NCI-H2171 (cell line): ENCODE data around the gene PHF24.
"Not testable (repeated sequence)": the region's sequence is repeated elsewhere in the genome, so short reads cannot be mapped to it uniquely, and the experiment has no call there.

Experiments
- DNase-seq: peaks from one replicate; lab custom pipeline; 2025; lab: John Stamatoyannopoulos, UW

The PHF24 gene

DNA sequence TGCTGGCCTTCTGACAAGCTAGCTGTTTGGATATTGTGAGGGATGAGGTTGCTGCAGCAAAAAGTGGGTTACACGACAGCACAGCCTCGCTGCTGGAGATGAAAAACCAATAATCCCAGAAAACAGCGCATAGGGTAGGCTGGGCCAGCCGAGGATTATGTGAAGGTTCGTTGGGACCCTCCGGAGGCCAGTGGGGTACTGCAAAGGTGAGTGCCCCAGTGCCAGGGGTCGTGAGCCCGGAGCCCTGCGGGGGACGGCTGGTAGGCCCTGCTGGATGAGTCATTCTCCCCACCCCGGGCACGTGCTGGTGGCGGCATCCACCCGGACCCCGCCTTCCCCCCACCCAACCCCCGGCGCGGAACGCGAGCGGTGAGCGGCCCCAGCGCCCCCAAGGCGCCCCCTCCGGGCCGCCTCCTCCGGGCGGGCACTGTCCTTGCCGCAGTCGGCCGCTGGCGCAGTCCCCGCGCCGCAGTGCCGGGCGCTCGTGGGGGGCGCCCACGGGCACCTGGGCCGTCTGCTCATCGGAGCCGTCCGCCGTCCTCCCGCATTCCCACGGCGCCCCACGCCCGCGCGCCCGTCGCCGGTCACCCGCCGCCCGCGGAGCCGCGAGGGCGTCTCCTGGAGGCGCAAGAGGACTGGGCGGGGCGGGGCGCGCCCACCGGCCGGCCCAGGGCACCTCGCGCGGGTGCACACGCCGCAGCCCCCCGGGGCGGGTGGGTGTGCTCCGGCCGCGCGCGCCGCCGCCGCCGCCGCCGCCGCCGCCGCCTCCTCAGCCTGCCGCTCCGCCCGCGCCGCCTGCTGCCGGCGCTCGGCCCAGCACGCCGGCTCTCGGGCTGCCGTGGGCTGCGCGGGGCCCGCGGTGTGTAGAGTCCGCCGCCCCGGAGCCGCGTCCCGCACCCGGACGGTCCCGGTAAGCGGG is at the start of gene PHF24:
TSS of gene PHF24 (plus strand) at position 794 of the 919 bp plus-strand sequence. CDS start 13,014 bp downstream, outside the sequence.
- no peak for DNase-seq

DNA sequence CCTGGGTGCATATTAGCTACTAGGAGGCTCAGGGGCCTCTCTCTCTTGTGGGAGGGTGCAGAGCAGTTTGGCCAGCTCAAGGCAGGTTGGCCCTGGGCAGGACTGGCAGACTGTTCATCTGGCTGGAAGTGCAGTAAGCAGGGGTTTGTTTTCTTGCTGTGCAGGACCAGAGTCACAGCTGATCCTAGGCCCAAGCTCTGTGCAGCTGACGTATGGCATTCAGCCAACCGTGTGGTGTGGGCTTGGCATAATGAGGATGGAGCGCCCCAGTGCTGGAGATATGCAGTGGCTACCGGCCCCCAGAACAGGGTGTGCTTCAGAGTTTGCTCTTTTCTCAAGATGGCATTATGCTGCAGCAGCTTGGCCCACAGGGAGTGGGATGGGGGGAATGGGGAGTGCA is 31.0 kb upstream of the PHF24 start:
- DNase-seq: no peak

DNA sequence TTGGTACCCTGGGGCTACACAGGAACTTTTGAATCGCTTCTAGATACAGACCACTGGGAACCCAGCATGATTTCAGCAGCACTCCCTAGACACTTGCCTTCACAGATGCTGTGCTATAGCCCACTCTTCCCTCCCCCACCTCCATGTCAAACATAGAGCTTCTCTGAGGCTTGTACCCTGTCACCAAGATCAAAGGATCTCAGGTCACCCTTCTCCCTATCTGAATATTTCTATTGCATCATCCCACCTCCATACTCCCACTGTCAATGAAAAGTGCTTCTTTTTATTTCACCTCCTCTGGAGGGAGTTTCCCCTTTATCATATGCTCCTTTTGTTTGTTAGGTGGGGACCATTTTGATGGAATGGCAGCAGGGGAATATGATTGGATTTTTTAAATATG is 29.2 kb upstream of the PHF24 start:
- DNase-seq: no peak

DNA sequence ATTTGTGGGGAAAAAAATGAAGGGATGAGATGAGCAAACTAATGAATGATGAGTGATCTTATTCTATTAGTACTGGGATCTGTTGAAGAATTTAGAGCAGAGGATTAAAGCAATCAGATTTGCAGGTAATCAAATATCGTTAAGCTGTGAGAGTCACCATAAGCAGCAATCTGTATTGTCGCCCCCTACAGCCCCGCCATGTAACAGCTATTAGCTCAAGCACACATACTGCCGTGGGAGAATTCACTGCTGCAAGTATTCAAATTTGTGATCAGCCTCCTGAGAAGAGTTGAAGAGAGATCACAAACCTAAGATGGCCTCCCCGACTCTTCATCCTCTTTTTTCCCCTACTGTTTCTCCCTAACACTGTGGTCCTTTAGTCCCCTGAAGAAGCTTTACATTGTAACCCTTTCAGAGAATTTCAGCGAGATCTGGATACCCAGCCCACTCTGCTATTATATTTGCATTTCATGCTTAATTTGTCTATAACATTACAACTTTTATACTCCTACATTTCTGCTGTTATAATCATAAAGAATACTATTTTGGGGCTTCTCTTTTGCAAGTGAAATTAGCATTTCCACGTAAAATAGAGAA is 28.5 kb upstream of the PHF24 start:
- no peak for DNase-seq

DNA sequence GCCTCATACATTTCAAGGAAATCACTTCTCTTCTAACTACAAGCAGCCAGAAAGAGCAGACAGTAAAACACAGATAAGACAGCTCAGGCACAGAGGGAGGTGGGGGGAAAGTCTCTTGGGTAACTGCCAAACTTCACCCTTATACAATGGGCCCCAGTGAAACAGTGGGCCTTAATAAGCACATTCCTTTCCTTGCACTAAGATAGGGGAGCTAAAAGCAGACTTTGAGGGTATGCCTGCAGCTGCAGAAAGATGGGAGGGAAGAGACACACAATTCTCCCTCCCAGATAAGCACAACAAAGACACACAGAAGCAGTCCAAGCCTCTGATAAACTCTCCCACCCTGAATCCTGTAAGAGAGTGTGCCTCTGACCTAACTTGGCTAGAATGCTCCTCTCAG is 18.1 kb upstream of the PHF24 start:
- not testable (repeated sequence) for DNase-seq

DNA sequence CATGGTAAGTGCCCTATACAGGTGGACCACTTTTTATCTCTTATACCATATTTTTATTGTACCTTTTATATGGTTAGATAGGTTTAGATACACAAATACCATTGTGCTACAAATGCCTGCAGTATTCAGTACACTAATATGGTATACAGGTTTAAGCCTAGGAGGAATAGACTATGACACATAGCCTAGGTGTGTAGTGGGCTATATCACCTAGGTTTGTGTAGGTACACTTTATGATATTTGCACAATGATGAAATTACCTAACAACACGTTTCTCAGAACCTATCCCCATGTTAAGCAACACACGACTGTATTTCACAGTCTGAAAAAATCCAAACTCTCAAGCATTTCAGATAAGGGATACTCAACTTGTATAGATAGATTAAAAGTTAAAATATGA is 9.6 kb upstream of the PHF24 start:
- no peak for DNase-seq

DNA sequence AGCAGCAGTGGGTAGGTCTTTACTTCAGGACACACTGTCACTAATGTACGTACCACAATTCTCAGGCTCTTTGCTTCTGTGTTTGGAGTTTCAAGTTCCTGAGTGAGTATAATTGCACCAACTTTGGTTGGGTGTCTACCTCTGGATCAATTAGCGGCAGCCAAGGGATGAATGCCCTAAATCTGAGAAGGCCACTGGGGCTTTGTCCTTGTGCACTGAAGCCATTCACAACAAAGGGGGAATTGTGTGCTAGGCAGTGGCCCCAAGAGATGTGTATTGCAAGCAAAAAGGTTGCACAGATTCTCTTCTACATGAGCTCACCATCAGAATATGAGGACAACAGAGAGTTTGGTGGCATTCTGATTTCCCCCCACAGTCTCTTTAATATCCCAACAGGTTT is 3.9 kb upstream of the PHF24 start:
- no peak for DNase-seq

DNA sequence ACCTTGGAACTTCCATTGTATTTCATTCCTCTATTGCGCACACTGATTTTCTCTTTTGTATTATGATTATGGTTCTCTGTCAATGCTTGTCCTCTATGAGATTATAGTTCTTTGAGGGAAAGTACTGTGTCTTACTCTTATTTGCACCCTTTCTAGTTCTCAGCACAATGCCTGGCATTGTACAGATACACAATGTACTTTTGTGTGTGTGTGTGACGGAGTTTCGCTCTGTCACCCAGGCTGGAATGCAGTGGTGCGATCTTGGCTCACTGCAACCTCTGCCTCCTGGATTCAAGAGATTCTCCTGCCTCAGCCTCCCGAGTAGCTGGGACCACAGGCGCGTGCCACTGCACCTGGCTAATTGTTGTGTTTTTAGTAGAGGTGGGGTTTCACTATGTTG is 2.0 kb upstream of the PHF24 start:
- not testable (repeated sequence) for DNase-seq

DNA sequence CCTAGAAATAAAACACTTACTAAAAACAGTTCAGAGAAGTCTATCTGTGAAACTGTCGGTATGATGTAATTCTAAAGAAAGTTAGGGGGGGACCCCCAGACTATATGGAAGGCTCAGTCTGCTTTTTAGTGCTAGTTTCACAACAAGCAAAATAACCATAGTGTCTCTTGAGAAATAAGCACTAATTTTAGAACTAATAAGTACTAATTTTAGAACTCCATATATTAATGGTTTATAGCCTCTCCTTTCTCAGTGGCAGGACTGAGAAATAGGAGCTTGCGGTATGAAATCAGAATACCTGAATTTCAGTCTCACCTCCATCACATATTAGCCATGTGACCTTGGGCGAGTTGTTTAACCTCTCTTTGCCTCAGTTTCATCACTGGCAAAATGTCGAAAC is 1.4 kb upstream of the PHF24 start:
- DNase-seq: no peak

DNA sequence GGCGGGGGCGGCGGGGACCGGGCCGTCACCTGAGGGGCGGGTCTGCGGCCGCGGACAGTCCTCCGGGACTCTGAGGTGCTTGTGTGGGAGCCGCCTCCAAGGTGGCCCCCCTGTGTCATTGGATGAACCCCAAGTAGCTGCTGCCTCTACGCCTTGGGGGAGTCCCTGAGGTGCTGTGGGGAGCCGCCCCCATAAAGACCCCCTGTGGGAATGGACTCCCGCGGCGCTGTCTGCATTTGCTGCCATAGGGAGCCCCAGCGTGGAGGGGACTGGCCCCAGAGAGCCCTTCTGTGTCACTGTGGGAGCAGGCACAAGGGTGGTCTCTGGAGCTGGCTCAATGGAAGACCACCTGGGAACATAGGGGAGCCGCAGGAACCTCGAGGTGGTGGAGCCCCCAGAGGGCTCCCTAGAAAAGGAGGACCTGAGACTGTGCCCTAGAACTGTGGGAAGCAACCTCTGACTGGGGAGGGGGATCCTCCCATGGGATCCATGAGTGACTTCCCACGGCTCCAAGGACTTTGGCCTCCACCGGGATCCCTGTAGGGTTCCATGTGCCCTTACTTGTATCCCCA is 412 bp downstream of the PHF24 start:
- DNase-seq: no peak

DNA sequence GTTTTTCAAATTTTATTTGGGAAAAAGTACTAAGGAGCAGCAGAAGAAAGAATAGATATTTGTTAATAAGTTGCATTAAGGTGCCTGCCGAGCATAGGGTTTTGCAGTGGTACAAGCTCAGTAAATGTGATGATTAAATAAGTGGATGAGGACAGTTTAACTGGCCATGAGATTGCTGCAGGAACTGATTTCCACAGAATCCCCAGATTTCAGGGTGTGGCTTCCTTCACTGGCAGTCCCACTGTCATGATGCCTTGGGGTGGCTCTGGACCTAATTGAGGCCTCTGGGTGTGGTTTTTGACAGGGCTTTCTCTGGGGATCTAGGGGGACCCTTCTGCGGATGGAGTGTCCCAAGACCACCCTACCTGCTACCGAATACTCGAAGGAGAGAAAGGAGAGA is 1.4 kb downstream of the PHF24 start:
- no peak for DNase-seq

DNA sequence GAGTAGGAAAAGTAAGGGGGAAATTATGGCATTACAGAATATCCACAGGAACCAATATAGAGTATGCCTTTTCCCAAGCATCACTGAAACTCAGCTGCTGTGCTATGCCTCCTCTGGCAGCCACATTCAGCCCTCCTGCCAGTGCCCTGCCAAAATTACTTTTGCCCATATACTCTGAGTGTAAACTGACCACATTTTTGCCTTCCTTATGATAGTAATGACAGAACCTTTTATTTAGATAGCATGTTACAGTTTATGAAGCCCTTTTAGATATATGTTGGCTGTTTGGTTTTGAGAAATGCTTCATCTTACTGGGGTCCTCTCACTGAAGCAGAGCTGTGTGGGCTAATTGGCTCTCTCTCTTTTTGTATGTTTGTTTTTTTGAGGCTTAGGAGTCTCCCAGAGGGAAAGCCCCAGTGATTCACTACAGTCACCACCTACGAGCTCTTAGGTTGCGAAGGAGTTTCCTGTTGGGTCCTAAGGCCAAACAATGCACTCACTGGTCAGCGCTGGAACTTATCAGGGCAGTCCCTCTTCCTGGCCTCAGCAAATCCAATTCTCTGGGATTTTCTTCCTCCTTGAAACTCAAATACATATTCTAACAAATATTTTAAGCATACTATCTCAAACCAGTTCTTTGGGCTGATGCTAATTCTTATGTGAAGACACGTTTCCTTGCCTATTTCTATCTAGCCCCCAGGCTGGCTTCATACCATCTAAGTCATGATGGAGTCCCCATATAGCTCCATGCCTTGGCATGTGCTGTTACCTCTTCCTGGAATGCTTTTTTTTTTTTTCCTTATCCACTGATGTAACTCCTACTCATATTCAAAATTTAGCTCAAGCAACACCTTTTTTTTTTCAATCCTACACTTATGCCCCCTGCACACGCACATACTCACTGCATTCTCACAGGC is 3.7 kb downstream of the PHF24 start:
- no peak for DNase-seq

DNA sequence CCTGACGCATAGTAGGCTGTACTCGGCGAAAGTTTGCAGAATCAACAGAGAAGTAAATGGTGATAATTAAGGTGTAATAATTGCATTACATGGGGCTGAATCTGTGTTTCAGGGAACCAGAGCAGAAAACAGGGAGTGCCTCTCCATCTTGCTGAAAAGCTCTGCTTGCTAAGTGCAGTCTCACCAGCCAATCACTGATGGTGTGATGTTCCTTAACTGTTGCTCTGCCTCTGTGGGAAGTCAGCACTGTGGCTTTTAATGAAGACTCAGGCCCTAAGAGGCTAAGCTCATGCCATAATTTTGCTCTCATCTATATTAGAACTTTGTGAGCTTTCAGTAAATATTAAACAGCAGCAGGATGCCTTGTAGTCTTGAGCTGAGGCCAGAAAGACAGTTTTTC is 4.5 kb downstream of the PHF24 start:
- DNase-seq: no peak

DNA sequence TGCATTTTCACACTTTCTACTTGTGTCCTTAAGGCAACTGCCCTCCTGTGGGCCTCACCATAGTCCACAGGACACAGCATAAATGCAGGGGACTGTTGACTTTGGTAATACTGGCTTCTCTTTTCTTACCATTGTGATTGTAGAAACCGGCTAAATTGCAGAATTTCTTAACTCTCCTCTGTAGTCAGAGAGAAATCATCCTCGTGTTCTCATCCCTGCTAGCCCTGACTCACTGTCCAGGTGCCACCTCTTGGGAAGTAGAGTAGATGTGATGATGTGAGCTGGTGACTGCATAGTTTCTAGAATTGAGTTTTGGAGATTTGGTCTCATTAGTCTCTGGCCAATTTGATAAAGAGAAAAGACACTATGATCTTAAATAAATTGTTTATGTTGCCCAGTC is 5.5 kb downstream of the PHF24 start:
- no peak for DNase-seq

DNA sequence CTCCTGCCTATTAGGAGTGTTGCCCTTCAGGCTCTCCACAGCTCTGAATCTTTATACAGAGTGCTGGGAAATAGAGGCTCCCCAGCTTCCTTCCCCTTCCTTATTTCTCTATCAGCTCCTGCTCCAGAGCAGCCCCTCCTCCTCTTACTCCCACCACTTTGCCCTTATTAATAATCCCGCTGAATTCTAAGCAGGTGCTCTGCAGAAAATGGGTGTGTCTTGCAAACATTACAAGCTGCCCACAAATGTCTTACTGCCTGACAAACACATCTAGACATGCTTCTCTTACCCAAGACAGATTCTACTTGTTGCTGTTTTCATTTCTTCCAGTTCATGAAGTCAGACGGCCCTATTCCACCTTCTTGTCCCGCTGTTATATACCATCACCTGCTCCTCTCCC is 6.4 kb downstream of the PHF24 start:
- no peak for DNase-seq

DNA sequence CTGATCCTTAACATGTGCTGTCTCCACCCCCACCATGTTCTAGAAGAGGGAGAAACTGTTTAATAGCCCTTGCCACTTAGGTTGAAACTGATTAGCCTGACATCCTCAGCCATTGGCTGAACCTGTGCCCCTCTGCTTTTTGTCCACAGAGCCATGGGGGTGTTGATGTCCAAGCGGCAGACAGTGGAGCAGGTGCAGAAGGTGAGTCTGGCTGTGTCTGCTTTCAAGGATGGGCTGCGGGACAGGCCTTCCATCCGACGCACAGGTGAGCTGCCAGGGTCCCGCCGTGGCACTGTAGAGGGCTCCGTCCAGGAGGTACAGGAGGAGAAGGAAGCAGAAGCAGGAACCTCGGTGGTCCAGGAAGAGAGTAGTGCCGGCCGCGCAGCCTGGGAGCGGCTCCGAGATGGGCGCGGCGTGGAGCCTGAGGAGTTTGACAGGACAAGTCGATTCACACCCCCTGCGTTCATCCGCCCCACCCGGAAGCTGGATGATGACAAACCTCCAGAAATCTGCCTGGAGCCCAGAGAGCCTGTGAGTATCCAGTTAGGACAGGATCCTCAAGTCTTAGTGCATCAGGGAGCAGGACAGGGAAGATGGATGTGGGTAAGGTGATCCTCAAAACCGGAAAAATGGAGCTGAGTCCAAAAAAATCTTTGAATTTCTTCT is 13.2 kb downstream of the PHF24 start:
- DNase-seq: no peak

DNA sequence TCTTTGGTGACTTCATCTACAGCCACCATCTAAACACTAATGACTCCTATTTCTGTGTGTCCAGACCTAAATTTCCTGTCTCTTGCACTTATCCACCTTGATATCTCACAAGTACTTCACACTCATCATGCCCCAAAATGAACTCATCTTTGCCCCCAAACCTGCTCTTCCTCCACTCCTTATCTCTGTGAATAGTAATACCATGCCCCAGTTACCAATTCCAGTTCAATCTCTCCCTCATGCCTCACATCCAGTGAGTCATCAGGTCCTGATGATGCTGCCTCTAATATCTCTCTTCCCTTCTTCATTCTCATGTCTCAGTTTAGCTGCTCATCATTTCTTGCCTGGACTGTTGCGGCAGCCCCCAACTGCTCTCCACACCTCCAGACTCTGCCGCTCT is 16.6 kb downstream of the PHF24 start:
- no peak for DNase-seq

DNA sequence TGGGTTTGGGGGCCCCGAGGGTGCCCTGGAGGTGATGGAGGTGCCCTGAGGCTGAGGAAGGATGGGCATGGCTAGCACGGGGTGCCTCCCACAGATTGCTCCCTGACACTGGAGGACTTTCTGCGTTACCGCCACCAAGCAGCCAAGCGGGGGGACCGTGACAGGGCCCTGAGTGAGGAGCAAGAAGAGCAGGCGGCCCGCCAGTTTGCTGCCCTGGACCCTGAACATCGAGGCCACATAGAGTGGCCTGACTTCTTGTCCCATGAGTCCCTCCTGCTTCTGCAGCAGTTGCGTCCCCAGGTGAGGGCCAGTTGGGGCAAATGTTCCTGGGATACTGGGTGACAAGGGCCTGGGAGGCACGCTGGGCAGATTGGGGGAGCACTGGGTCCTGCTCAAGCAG is 18.4 kb downstream of the PHF24 start:
- no peak for DNase-seq

DNA sequence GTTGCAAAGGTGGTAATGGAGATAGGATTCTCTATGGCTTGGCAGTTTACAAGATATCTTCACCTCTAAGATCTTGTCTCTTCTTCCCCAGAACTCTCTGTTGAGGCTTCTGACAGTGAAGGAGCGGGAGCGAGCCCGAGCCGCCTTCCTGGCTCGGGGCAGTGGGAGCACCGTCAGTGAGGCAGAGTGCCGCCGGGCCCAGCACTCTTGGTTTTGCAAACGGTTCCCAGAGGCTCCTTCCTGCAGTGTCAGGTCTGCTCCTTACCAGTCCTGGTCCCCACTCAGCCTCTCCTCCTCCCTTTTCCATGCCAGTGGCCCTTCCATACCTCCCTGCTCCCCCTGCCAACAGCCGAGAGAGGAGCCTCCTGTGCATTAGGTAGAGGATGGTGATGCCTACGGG is 18.9 kb downstream of the PHF24 start:
- DNase-seq: no peak

DNA sequence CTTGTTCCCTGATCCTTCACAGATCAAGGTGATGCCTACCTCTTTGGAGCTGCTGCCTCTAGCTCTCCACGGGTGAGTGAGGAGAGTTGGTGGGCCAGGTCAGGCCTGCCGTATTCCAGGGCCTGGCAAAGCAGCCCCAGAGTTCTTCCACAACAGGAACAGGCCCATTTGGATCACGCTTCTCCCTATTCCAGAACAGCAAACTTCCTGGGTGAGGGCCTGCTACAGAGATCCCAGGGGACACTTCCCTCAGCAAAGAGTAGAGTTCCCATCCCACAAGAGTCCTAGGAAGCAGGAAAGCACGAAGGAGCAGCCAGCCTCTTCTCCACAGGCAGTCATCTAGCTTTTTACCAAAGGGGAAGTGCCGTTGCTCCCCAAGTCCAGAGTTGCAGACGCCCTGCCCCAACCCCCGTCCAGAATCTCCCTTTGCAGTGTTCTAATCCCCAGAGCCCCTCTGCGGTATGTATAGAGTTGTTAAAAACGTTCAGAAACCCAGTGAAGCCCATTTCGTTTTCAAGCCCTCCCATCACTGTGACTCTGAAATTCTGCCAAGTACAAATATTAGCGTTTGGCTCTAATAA is 22.2 kb downstream of the PHF24 start:
- DNase-seq: no peak

DNA sequence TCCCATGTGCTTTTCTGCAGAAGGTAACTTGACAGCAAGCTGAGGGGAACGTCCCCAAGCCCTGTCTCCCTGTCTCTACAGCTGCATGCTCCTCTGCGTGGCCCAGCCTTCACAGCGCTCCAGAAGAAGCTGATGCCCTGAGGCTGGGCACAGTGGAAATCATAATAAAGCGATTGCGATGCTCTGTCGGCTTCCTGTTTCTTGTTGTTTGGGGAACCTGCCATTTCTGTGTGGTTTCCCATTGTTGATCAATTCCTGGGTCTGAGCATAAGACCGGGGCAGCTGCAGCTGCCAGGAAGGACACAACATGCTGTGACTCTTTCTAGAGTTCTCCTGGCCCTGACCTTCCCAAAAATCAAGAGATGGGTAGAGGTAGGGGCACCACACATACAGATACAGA is 24.3 kb downstream of the PHF24 start:
- DNase-seq: no peak
